Stimulated activated naive CD8-positive, alpha-beta T cell treated with anti-CD3 and anti-CD28 coated beads, Interleukin-15, Interleukin-2, amounts not matched to agents 100 U/mL and 50 U/mL, for 24 hours (primary cell): ENCODE data around the gene IARS2.
"Not testable (repeated sequence)": the region's sequence is repeated elsewhere in the genome, so short reads cannot be mapped to it uniquely, and the experiment has no call there.

Source experiments
- ATAC-seq: fragments of 150-1000 bp; cut with Tn5 transposase; one replicate; pipeline ENCODE4 v1.10.0; 2021
- DNase-seq: peaks from one replicate; pipeline ENCODE4 v3.0.0; 2021

IARS2 gene

DNA sequence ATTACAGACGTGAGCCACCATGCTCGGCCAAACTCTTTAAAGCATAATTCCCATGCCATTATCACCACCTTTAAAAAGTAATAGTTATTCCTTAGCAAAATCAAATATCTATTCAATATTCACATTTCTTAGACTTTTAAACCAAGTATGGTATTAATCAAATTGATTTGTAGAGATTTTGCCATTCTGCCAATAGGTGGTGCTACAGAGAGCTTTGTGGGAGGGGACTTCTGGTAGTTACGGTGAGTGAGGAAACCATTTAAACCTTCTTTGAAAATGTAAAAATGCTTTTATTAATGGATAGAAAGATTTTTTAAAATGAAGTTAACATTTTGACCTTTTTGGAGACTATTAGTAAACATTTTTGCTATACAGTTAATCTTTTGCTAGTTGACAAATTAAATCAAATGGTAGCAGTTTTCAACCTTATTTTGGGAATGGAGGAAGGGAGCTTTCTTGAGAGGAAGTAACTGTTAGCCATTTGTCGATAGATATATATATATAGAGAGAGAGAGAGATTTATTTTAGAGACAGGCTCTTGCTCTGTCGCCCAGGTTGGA is 19.3 kb downstream of the IARS2 start:
- DNase-seq (no peak), ATAC-seq (no peak)

- ATAC-seq (no peak), DNase-seq (no peak)
These were observed 25.1 kb downstream of the IARS2 start for GRCh38 chr1:220119043-220119512.

- ATAC-seq, result no peak
- DNase-seq, result no peak
These were observed 28.0 kb downstream of the IARS2 start for GRCh38 chr1:220121791-220122530.

DNA sequence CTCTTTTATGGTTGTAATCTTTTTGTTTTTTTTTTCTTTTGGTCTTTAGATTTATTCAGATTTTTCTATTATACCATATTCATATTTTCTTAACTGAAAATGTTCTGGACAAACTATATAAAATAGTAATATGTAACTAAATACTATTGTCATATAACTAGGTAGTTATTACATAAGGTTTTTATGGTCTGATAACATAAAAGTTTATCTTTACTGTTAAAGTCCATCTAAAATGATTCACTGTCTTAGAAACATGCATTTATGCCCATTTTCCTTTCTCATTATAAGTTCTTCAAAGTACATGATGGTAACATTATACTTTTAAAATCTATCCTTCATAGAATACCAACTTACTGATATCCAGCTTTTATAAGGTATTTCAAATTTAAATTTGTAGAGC is 29.1 kb downstream of the IARS2 start:
- DNase-seq, result no peak
- no peak for ATAC-seq

GRCh38 chr1:220123889-220124288 is 30.0 kb downstream of the IARS2 start:
- DNase-seq (peak; percentile 6), ATAC-seq (no peak)

DNA sequence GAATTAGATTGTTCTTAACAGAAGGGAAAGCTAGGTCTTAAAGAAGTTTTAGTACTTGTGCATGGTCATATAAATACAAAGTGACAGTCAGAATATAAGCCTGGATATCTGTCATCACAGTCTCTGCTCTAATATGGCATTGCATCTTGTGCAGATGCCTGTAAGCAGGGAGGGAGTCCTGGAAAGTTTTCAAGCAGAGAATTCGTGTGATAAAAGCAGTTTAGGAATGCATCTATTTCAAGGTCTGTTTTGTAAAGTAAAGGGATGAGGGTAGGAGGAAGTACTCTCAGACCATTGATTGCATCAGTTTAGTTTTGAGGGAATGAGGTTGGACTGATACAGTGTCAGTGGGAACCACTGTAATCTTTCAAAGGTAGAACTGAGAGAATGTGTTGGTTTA is 30.6 kb downstream of the IARS2 start:
- DNase-seq (no peak), ATAC-seq (no peak)

GRCh38 chr1:220127076-220127475 is 33.1 kb downstream of the IARS2 start:
- no peak for ATAC-seq
- DNase-seq, result no peak

GRCh38 chr1:220129479-220130210 is 35.7 kb downstream of the IARS2 start:
- no peak for DNase-seq
- no peak for ATAC-seq

DNA sequence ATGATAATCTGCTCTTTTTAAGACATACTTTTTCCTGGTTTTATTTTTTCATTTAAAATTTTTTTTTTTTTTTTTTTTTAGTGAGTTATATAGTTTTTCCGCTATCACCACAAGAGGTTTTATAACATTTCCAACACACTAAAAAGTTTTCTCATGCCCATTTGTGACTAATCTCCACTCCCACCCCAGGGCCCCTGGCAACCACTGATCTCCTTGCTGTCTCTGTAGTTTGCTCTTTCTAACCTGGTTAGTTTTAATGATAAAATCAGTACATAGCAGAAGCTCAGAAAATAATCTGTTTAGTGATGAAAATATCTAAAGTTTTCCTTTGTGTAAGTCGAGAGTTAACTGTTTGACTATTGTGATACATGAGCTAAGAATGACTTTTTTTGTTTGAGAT is 41.8 kb downstream of the IARS2 start:
- DNase-seq (no peak), ATAC-seq (no peak)

- DNase-seq (no peak), ATAC-seq (no peak)
These were observed 43.3 kb downstream of the IARS2 start for GRCh38 chr1:220137019-220137786.

DNA sequence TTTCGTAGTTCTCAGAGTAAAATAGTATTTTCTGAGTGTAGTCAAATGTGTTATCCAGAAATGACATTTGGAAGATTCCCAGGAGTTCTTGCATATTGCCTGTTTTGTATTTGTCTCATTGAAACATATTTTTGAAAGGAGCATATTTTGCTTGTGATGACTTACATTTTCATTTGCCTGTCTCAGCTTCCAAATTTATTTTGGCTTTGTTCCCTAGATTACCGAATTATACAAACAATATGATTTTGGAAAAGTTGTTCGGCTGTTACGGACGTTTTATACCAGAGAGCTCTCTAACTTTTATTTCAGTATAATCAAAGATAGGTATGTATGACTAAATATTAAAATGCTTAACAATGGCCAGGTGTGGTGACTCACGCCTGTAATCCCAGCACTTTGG is 46.0 kb downstream of the IARS2 start:
- DNase-seq, result no peak
- no peak for ATAC-seq

DNA sequence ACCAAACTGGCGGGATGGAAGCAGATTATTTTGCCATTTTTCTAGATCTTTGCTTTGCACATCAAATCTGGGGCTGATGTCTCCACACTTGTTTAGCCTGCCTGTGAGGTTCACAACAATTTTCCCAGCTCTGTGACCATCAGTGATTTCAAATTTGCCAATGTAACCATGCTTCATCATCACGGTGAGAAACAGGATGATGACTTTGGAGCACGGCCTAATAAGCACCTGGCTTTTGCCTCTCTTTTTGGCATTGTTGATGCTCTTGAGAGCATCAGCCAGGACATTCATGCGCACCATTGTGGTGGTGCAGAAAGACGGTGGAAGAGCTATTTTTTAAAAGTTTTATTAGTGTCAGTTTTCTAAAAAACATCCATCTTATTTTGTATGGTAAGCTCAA is 50.1 kb downstream of the IARS2 start:
- ATAC-seq (no peak), DNase-seq (no peak)

- DNase-seq (no peak), ATAC-seq (no peak)
These were observed 55.8 kb downstream of the IARS2 start for GRCh38 chr1:220149742-220150141.

DNA sequence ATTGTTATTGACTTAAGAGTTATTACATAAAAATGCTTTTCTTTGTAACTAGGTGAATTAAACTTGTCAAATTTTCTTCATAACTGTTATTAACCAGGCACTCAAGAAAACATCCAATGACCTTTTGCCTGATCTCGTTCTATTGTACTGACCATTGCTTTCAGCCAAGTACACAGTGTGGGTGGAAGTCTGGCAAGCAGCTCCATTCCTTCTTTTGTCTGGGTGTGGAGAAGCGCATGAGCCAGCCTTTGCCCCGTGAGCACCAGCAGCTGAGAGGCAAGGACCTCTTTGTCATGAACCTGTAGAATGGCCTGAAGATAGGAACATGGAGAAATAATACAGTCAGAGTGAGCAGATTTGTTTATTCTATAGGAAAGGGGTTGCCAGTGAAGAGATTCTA is 57.5 kb downstream of the IARS2 start:
- DNase-seq (no peak), ATAC-seq (no peak)

DNA sequence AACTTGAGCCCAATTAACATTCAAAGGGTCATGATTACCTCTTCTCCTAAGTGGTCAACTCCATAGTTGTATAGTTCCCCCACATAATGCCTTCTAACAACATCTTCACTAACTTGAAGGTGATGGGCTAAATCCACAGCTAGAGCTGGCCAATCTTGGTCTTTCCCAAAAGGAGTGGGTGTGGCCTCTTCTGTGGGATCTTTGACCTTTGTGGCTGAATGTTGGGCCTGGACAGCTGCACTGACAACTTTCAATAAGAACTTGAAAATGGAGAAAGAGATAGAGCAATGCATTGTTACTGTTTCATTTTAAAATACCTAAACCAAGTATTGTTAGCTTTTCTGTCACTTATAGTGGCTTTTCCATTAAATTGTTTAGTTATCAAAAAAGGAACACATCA is 59.2 kb downstream of the IARS2 start:
- no peak for ATAC-seq
- DNase-seq, result no peak

GRCh38 chr1:220156620-220157146 is 62.8 kb downstream of the IARS2 start:
- no peak for ATAC-seq
- no peak for DNase-seq

DNA sequence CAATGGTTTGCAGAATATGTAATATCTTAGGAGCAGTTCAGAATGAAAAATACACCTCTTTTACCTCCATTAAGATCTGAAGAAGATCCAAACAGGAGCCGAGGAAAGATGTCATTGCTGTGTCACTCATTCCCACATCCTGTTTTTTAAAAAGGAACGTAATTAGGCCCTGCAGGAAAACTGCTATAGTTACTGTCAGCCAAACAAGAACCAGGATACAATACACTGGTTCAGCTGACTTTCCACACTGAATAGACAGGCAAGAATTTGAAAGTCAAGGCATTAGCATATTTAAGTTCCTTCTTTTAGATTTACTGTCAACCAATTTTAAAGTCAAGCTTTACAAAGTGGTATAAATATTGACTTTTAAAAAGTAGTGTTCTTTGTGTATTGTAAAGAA is 63.8 kb downstream of the IARS2 start:
- DNase-seq, result no peak
- no peak for ATAC-seq

DNA sequence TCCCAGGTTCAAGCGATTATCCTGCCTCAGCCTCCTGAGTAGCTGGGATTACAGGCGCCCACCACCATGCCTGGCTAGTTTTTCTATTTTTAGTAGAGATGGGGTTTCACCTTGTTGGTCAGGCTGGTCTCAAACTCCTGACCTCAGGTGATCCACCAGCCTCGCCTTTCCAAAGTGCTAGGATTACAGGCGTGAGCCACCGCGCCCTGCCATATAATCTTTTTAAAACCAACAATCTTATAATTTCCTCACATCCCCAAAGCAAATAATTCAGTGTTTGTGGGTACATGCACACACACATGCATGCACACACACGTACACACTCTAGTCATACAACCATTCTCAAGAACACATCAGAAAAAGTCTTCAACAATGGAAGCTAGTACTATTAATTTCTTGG is 64.6 kb downstream of the IARS2 start:
- ATAC-seq, DNase-seq: not testable (repeated sequence)

- no peak for DNase-seq
- ATAC-seq, result no peak
These were observed 65.1 kb downstream of the IARS2 start for GRCh38 chr1:220159041-220159440.

- ATAC-seq (no peak), DNase-seq (no peak)
These were observed 66.1 kb downstream of the IARS2 start for GRCh38 chr1:220160027-220160426.

GRCh38 chr1:220164116-220164515 is 70.2 kb downstream of the IARS2 start:
- ATAC-seq, result no peak
- no peak for DNase-seq

DNA sequence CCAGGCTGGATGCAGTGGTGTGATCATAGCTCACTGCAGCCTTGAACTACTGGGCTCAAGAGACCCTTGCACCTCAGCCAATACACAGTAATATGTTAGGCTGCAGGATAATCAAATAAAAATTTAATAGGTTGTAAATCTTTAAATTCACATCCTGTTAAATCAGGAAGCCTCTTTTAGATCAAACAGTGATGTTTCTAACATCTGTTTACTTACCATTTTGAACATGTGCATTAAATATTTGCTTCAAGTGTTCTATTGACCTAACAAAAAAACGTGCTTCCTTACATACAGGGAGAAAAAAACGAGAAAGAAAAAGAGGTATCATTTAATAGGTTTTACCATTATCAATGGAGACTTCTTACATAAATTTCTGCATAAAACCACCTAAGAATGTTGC is 70.6 kb downstream of the IARS2 start:
- no peak for ATAC-seq

More for the DNA sequence above, 70.6 kb downstream of the IARS2 start:
- no peak for DNase-seq
